HG02852 (cell line): ENCODE data around the gene ERICH4.
"Not testable (repeated sequence)": the region's sequence is repeated elsewhere in the genome, so short reads cannot be mapped to it uniquely, and the experiment has no call there.

Experiments
- ATAC-seq: cut with Tn5 transposase; IDR thresholded peaks from one replicate; pipeline ENCODE4 v1.9.1; 2021; ENCODE audit warnings: mild to moderate bottlenecking, moderate library complexity; ENCODE audit not compliant: unreplicated experiment

ERICH4 gene, protein sequence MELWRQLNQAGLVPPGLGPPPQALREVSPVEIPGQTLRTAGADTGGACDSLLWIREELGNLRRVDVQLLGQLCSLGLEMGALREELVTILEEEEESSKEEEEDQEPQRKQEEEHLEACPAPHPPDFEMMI

DNA sequence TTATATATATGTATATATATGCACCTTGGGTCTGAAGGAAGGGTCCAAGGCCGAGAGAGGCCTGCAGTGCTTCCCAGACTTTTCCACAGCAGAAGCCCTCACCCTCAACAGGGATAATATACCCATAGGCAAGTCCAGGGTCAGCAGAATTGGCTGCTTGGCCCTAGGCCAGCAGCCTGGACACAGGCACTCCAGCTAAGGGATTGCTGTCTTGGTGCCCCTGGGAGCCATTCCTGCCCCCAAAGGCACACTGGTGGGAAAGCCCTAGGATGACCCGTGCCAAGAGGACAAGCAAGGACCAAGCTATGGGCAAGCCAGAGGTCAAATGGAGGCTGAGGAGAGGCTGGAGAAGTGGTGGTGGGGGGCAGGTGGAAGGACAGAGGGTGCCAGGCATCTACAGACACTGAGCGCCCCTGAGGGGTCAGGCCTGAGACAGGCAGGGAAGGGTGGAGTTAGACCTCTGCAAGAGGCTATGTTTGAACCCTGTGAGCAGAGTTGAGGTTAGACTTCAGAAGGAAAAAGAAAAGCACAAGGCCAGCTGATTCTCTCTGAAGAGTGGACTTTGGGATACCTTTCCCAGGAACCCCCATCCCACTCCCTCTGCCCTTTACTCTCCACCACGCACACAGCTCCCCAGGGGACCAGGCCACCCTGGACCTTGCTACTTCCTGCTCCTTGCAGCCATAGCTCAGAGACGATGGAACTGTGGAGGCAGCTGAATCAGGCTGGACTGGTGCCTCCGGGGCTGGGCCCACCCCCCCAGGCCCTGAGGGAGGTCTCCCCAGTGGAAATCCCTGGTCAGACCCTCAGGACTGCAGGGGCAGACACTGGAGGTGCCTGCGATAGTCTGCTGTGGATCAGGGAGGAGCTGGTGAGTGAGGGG, at the start of gene ERICH4:
TSS of gene ERICH4 (plus strand) at position 684 of the 883 bp plus-strand sequence. CDS start at position 698, 14 bp downstream.
- no peak for ATAC-seq

DNA sequence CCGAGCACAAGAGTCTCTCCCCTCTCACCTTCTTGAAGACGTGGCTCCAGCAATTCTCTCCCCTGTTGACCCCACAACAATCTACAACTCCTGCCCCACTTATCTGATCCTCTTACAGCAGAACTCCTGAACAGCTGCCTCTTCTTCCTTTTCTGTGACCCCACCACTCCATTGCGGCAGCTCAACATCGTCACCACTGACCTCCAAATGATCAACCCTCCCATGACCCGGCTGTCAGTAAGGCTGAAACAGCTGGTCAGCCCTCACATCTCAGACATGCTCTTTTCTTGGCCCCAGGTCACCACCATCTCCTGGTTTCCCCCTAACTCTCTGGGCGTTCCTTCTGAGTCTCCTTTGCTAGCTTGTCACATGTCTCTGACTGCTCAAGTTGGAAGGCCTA, 47.6 kb upstream of the ERICH4 start:
- no peak for ATAC-seq

GRCh38 chr19:41397086-41398049, 45.6 kb upstream of the ERICH4 start, which contains the start of the genes BCKDHA and EXOSC5:
TSS of gene BCKDHA (plus strand) at chr19:41397818. CDS start at chr19:41397828, 10 bp downstream.
TSS of gene EXOSC5 (minus strand) at chr19:41397359. CDS start at chr19:41397328, 31 bp downstream.
- peak; percentile 88 for ATAC-seq

DNA sequence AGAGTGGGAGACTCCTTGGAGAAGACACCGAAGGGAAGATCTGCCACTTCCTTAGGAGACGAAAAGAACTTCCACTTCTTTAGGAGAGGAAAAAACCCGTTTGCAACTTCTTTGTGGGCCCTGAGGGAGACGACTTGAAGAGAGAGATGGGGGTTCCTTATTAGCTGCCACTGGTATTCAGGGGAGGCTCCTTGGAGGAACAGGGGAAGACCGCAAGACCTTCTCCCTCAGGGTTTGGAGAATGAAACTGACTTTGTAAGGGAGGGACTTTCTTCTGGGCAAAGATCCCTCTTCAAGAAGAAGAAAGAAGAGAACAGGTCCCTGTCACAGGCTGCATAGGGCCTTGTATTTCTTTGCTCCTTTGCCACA, 44.9 kb upstream of the ERICH4 start:
- ATAC-seq: no peak

DNA sequence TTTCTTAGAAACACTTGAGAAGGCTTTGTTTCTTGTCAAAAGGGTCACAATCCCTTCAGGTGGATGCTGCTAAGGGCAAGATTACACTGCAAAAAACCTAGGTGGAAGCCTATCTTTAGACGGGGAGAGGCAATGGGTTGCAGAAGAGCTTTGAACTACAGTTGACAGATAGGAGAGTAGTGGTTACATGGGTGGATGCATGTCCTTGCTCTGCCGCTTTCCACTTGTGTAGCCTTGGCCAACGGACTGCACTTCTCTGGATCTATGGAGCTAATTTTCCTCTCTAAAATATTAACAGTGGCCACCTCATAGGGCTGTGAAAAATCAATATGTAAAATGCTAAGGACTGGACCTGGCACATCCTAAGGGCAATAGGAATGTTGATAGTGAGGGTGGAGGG, 44.4 kb upstream of the ERICH4 start:
- ATAC-seq: no peak

DNA sequence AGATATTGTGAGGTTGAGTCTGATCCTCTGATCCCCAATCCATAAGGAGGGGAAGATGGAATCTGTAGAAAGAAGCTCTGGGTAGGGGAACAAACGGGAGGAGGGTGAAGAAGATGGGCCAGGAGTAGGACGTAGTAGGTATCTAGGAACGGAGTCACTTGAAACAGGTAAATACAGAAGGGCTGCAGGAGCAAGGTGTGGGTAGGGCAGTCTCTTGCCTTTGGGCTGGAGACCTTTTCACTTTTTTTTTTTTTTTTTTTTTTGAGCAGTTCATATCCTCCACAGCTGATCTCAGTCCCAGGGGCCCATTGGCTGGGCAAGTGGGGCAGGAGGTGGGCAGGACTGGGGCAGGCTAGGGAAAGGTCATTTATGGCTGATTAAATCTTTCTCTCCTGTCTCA, 43.9 kb upstream of the ERICH4 start:
- no peak for ATAC-seq

GRCh38 chr19:41399525-41399924, 43.4 kb upstream of the ERICH4 start:
- ATAC-seq: no peak

DNA sequence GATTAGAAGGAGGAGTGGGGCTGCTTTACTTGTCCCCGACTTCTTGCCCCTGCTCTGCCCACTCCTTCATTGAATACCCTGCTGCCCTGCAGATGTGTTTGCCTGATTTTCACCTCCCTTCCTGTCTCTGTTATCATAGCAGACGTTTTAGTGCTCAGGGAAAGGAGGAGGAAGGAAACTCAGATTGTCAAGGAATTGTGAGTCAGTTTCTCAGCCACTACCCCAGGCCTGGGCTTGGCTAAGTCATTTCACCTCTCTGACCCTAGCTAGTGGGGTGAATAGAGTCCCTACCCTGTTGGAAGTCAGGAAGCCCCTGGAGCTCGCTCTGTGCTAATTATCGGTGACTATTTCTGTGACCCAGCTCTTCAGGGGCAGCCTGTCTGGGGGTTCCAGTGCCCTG, 41.5 kb upstream of the ERICH4 start:
- no peak for ATAC-seq

- no peak for ATAC-seq
Measured at GRCh38 chr19:41402010-41402409, 40.9 kb upstream of the ERICH4 start.

DNA sequence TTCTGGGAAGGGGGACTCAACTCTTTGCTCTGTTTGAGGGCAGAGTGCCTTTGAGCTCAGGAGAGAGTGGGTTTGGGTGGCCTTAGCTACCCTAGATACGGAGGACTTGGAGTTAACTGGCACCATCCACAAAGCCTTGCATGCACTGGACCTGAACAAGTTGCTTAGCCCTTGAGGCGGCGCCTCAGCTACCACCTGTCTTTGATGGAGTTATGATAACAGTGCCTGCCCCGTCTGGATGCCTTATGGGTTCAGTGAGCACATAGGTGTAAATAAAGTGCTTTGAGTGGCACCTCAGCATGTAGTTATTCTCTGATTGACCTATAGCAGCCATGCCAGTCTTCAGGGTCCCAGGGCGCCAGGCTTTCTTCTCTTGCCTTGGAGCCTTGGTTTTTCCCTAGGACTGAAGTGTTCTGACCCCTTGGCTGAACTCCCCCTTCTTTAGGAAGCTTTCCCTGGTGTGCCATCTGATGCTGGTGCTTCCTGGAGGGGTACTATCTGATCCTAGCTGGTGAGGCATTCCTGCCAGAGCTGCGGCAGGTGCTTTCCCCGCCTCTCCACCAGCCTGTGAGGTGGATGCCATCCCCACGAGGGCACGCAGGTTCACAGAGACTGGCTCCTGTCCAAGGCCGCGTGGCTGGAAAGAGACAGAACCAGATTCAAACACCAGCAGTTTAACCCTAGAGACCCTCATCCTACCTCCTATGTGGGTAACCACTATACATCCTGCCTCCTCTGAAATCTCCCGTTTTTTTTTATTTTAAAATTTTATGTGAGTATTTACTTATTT, 39.6 kb upstream of the ERICH4 start:
- no peak for ATAC-seq

GRCh38 chr19:41405776-41406175, 37.2 kb upstream of the ERICH4 start:
- ATAC-seq: no peak

- ATAC-seq: no peak
Measured at GRCh38 chr19:41407271-41407670, 35.7 kb upstream of the ERICH4 start.

GRCh38 chr19:41408256-41408655, 34.7 kb upstream of the ERICH4 start:
- ATAC-seq: no peak

- not testable (repeated sequence) for ATAC-seq
Measured at GRCh38 chr19:41408846-41409245, 34.1 kb upstream of the ERICH4 start.

DNA sequence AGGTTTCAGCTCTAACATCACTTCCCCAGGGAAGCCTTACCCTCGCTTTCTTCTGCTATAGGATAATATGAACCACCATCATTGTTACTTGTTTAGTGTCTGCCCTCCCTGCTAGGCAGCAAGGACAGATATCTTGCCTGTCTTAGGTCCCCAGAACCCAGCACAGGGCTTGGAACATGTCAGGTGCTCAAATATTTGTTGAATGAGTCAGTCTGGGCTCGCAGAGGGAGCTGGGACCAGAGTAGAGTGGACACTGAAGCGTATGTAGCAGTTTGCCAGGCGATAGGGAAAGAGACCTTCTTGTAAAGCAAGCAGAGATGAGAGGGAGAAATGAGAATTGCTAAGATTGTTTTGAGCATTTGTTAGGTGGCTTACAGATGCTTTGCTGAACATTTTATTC, 33.7 kb upstream of the ERICH4 start:
- no peak for ATAC-seq

- no peak for ATAC-seq
Measured at GRCh38 chr19:41410336-41411054, 32.5 kb upstream of the ERICH4 start.

- no peak for ATAC-seq
Measured at GRCh38 chr19:41411100-41411967, 31.6 kb upstream of the ERICH4 start.

- no peak for ATAC-seq
Measured at GRCh38 chr19:41411968-41412265, 31.0 kb upstream of the ERICH4 start.

GRCh38 chr19:41412953-41413352, 30.0 kb upstream of the ERICH4 start:
- ATAC-seq: no peak
